GM21717 (cell line): Measurements from ENCODE around the gene SLAMF9.

Experiments used
- ATAC-seq: cut with Tn5 transposase; IDR thresholded peaks from one replicate; pipeline ENCODE4 v1.9.1; 2021; ENCODE audit warnings: mild to moderate bottlenecking, moderate library complexity; ENCODE audit not compliant: unreplicated experiment

The SLAMF9 gene

GRCh38 chr1:159922511-159923202, 31.4 kb downstream of the SLAMF9 start:
- ATAC-seq, result no peak

- ATAC-seq, result no peak
These were observed 32.1 kb downstream of the SLAMF9 start for GRCh38 chr1:159921700-159922504.

- peak; percentile 28 for ATAC-seq
These were observed 32.8 kb downstream of the SLAMF9 start for GRCh38 chr1:159921251-159921650.

- ATAC-seq, result no peak
These were observed 33.4 kb downstream of the SLAMF9 start for GRCh38 chr1:159920651-159921050.

GRCh38 chr1:159920202-159920601, 33.8 kb downstream of the SLAMF9 start:
- ATAC-seq, result no peak

- ATAC-seq, result no peak
These were observed 34.7 kb downstream of the SLAMF9 start for GRCh38 chr1:159919236-159919865.

GRCh38 chr1:159918352-159919200, 35.5 kb downstream of the SLAMF9 start:
- no peak for ATAC-seq

GRCh38 chr1:159917533-159918351, 36.3 kb downstream of the SLAMF9 start:
- no peak for ATAC-seq

- ATAC-seq, result no peak
These were observed 37.6 kb downstream of the SLAMF9 start for GRCh38 chr1:159916242-159917051.

- no peak for ATAC-seq
These were observed 38.3 kb downstream of the SLAMF9 start for GRCh38 chr1:159915571-159916241.

GRCh38 chr1:159914252-159915018, 39.6 kb downstream of the SLAMF9 start:
- no peak for ATAC-seq

- no peak for ATAC-seq
These were observed 40.4 kb downstream of the SLAMF9 start for GRCh38 chr1:159913451-159914192.

- ATAC-seq, result no peak
These were observed 42.5 kb downstream of the SLAMF9 start for GRCh38 chr1:159911326-159912070.

GRCh38 chr1:159908031-159908940, 45.8 kb downstream of the SLAMF9 start:
- ATAC-seq, result no peak

GRCh38 chr1:159906960-159907359, 47.1 kb downstream of the SLAMF9 start:
- ATAC-seq, result no peak
